ENCODE measurements around the gene CYP1A2.
A peak's percentile ranks its signal among the peaks of the same experiment; 100 is the strongest.

Gene CYP1A2

DNA sequence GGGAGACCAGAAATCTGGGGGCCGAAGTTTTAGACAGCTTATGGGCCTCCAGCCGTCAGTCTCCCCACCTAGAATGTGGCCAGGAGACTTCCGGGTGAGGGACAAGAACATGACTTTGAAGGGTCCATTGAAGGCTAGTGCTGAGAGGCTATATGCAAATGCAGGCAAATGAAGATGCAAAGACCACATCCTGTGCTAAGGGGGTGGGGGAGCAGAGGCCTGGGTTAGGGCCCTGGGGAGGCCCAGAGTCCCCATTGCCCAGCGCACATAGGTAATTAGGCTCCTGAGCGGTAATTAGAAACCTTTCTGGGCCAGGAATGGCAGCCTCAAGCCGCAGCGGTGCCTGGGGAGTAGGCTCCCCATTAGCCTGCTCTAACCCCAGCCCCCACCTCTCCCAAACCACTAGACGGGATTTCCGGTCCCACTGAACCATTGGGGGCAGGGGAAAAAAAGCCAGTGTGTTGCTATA, 40.1 kb downstream of the CYP1A2 start:
- no peak for DNase-seq (ENCODE audit: low read depth in 2 of 2)

- DNase-seq (ENCODE audit: low read depth in 2 of 2) = no peak
Observed at GRCh38 chr15:74789171-74789631, 40.6 kb downstream of the CYP1A2 start.

DNA sequence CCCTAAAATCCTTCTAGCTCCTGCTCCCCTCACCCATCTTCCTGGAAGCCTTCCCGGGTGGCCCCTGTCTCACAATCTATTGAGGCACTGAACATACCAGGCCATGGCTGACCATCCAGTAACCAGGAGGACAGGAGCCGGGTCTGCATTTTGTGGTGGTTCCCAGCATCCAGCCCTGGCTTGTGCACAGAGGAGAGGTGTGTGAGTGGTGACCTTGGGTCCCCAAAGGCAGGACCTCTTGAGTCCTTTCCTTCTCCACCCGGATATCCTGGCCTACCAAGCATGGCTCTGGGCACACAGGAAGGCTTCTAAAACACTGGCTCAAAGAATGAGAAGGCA, 41.1 kb downstream of the CYP1A2 start:
- no peak for DNase-seq (ENCODE audit: low read depth in 2 of 2)

- DNase-seq (ENCODE audit: low read depth in 2 of 2) = no peak
Observed at GRCh38 chr15:74790080-74790916, 41.7 kb downstream of the CYP1A2 start.

DNA sequence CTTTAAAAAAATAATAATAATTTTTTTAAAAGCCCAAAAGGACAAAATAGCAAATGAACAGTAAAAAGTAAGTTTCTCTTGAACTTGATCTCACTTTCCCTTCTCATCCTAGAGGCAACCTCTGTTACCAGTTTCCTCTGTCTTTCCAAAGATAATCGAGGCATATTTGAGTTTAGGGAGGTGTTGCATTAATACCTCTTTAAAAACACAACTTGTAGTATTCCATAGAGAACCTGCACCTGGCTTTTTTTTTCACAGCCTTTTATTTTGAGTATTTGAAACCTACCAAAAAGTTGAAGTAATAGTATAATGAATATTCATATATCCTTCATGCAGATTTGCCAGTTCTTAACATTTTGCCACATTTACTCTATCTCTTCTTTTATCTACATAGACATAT, 42.4 kb downstream of the CYP1A2 start:
- DNase-seq (ENCODE audit: low read depth in 2 of 2) = no peak

DNA sequence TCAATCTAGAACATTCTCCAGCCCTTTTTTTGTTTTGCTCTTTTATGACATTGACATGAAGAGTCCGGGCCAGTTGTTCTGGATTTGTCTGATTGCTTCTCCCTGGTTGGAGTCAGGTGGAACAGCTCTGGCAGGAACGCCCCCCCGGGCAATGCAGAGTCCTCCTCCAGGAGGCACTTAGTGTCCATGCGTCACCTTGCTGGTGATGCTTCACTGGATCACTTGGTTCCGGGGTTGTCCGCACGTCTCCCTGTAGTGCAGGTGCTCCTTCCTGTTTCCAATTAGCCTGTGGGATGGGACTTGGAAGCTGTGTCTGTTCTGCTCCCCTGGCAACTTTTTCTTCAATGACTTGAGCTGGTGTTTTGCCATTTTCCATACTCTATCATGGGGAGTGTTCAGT, 43.0 kb downstream of the CYP1A2 start:
- DNase-seq (ENCODE audit: low read depth in 2 of 2) = no peak

- no peak for DNase-seq (ENCODE audit: low read depth in 2 of 2)
Observed at GRCh38 chr15:74792227-74793016, 43.8 kb downstream of the CYP1A2 start.

DNA sequence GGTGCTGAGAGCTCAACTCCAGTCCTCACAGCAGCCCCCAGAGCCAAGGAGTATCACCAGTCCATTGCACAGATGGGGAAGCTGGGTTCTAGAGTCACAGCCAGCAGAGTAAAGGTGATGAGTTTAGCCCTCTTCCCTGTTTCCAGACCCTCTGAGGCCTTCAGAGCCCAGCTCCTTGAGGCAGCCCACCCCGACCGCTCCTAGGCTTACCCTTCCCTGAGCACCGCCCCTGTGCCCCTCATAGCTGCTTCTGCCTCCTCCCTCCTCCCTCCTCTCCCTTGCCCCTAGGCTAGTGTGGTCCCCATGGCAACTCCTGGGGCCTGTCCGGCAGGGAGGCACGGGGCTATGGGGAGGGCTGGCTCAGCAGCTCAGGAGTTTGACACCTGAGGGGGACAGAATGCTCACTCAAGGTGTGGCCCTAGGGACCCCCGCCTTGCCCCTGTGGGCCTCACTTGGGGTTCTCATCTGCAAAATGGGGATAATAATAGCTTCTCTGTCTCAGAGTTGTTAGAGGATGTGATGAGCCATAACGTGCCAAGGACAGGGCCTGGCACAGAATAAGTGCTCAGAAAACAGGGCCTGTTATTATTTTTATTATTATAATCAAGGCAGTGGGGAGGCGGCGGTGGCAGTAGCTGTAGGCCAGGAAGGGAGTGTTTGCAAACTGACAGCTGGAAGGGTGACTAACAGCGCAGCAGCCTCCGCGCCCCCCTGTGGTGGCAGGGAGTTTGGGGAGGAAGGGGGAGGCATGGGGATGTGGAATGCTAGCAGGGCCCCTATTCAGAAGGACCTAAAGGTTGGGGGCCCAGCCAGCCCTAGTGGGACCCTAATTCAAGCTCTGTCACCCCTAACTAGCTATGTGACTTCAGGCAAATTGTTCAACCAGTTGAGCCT, 44.7 kb downstream of the CYP1A2 start:
- DNase-seq (ENCODE audit: low read depth in 2 of 2) = no peak

- no peak for DNase-seq (ENCODE audit: low read depth in 2 of 2)
Observed at GRCh38 chr15:74794248-74794969, 45.8 kb downstream of the CYP1A2 start.

GRCh38 chr15:74794970-74795349, 46.3 kb downstream of the CYP1A2 start:
- DNase-seq (ENCODE audit: low read depth in 2 of 2) = no peak

DNA sequence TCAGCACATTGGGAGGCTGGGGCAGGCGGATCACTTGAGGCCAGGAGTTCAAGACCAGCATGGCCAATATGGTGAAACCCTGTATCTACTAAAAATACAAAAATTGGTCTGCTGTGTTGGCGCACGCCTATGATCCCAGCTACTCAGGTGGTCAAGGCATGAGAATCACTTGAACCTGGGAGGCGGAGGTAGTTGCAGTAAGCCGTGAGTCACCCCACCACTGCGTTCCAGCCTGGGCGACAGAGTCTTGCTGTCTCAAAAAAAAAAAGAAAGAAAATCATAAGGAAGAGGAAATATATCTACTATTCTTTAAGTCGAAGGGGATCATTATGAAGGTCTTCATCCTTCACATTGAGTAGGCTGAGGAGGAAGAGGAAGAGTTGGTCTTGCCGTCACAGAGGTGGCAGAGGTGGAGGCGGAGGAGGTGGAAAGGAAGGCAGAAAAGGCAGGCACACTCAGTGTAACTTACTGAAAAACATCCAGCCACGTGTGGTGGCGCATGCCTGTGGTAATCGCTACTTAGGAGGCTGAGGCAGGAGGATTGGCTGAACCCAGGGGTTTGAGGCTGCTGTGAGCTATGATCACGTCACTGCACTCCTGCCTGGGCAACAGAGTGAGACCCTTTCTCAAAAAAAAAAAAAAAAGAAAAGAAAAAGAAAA, 47.5 kb downstream of the CYP1A2 start:
- DNase-seq (ENCODE audit: low read depth in 2 of 2) = no peak

- DNase-seq (ENCODE audit: low read depth in 2 of 2) = no peak
Observed at GRCh38 chr15:74798388-74799254, 50.0 kb downstream of the CYP1A2 start.

GRCh38 chr15:74799255-74799855, 50.7 kb downstream of the CYP1A2 start:
- DNase-seq (ENCODE audit: low read depth in 2 of 2) = no peak

DNA sequence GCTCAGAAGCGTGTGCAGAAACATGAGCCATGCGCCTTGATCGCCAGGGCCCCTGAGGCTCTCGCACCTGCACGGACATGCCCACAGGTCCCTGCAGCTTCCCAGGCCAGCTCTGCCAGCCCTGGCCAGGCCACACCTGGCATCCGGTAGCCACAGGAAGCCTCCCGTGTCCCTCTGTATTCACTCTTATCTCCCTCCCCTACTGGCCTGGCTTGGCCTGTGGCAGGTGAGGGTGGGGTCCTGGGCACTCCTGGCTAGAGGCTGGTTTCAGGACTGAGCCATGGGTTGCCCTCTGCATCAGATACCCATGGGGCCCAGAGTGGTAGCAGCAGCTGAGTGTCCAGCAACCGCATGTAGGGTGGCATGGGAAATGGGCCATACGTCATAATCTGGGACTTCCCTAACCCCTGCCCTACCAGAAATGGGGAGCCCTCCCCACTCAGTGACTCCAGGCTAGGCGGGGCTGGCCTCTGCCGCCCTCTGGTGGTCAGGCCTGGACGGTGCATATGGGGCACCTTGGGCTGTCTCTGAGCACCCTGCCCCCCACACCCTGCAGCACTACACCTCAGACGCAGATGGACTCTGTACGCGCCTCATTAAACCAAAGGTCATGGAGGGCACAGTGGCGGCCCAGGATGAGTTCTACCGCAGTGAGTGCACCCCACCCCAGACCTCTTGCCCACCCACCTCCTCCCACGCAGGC, 51.4 kb downstream of the CYP1A2 start:
- DNase-seq (ENCODE audit: low read depth in 2 of 2) = peak; percentile 76 to 81

- no peak for DNase-seq (ENCODE audit: low read depth in 2 of 2)
Observed at GRCh38 chr15:74800559-74801094, 52.0 kb downstream of the CYP1A2 start.

- DNase-seq (ENCODE audit: low read depth in 2 of 2) = no peak
Observed at GRCh38 chr15:74801311-74801997, 52.8 kb downstream of the CYP1A2 start.

- DNase-seq (ENCODE audit: low read depth in 2 of 2) = no peak
Observed at GRCh38 chr15:74802290-74802689, 53.6 kb downstream of the CYP1A2 start.
